ENCODE results near the gene OPRL1.

OPRL1 gene

DNA sequence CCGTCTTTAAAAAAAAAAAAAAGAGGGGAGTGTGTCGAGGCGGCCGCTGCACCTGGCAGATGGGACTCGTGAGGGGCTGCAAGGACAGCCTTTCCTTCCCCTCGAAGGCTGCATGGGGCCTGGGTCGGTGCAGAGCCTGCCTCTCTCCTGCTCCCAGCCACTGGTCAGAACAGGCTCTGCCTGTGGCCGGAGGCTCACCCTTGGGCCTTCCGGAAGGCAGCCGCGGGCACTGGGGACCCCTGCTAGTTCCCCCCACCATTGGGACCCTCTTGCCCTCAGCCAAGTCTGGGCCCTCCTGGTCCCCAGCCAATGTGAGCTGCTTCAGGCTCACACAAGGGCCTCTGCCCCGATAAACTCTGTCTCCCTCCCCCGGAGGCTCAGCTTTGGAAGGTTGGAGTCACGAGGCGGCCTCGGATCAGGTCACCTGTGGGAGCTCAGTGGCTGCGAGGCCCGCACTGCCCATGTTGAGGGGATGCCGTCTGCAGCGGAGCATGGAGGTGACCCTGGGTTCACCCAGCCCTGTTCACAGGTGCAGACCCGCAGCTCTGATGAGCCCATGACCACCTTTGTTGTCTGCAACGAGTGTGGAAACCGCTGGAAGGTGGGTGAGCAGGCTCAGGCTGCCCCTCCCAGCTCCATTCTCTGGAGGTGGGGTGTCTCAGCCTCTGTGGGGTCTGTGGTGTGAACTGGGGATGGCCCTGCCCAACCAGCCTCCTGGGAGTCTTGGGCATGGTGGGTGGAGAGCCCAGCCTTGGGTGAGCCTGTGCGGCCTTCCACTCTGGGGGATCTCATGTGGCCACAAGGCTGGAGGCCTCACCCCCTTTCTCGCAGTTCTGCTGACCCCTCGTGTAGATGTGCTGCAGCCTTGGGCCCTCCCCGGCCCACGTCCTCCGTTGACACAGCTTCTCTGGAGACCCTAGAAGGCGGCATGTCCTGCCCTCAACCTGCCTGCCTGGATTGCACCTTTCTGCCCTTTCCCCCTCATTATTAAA lies 8.2 kb upstream of the OPRL1 start:
- Mint-ChIP-seq H3K36me3 (peaks cover 72% of the 10 kb centered on the region), H3K9me3 (no peaks in the 10 kb centered on the region), H3K4me3 (no peak overlapping the region), H3K4me1 (peaks cover 30% of the 10 kb centered on the region), H3K27ac (peak overlapping the region; percentile 68)
- ATAC-seq (no peak), DNase-seq (ENCODE audit: low spot score in 2 of 2) (no peak)

DNA sequence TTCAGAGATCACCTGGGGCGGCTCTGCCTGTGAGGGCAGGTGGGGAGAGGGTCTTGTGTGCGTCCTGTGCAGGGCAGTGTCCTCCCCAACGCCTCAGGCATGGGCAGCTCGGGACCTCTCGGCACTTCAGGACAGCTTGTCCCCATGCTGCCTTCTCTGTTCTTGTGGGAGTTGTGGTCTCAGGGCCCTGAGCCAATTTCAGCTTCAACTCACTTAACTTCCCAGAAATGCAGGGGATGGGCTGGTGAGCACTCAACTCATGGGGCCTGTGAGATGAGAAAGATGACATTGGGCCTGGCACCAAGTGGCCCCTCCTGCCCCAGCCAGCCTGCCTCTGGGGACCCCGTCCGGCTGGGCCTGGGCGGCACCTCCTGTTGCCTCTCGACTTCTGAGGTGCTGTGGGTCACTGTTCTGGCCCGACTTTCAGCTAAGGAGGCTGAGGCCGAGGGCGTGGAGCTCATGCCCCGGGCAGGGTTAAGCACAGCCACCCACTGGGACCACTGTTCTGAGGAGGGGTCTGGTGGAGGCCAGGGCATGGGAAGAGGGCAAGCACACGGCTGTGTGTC lies 7.3 kb upstream of the OPRL1 start:
- H3K4me3 Mint-ChIP-seq = no peak overlapping the region
- ATAC-seq (no peak), DNase-seq (ENCODE audit: low spot score in 2 of 2) (no peak)
- peak overlapping the region; percentile 68 for H3K27ac Mint-ChIP-seq
- H3K4me1 Mint-ChIP-seq = peaks cover 29% of the 10 kb centered on the region
- H3K9me3 Mint-ChIP-seq = no peaks in the 10 kb centered on the region
- H3K36me3 Mint-ChIP-seq = peaks cover 62% of the 10 kb centered on the region

DNA sequence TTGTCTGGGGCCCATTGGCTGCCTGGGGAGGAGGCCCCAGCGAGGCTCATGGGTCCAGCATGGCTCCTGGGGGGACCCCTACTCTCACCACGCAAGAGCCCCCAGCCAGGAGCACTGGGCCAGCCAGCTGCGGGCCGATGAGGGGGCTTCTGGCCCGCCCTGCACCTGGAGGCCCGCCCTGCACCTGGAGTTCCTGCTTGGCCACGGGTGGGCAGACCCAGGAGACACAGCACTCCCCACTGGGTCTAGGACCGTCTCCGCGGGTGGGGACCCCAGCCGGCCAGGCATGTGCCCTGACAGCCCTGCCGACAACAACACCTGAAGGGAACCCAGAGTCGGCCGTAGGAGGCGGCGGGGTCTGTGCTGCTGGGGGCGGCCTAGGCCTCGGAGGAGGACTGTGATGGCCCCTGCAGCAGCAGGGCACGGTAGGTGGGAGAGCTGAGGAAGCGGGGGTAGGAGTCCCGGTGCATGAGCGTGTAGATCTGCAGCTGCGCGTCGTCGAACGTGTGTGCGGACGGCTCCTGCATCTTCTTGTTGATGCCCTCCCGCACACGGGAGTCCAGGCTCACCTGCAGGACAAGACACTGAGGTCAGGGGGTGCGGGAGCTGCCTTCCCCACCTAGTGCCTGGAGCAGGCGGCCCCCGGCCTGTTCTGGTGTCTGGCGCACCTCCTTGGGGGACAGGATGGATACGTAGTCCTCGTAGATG lies 6.3 kb upstream of the OPRL1 start:
- Mint-ChIP-seq H3K27ac (no peak overlapping the region), H3K4me3 (no peak overlapping the region), H3K4me1 (peaks cover 29% of the 10 kb centered on the region), H3K36me3 (peaks cover 57% of the 10 kb centered on the region), H3K9me3 (no peaks in the 10 kb centered on the region)
- DNase-seq (ENCODE audit: low spot score in 2 of 2) = no peak
- ATAC-seq = no peak

DNA sequence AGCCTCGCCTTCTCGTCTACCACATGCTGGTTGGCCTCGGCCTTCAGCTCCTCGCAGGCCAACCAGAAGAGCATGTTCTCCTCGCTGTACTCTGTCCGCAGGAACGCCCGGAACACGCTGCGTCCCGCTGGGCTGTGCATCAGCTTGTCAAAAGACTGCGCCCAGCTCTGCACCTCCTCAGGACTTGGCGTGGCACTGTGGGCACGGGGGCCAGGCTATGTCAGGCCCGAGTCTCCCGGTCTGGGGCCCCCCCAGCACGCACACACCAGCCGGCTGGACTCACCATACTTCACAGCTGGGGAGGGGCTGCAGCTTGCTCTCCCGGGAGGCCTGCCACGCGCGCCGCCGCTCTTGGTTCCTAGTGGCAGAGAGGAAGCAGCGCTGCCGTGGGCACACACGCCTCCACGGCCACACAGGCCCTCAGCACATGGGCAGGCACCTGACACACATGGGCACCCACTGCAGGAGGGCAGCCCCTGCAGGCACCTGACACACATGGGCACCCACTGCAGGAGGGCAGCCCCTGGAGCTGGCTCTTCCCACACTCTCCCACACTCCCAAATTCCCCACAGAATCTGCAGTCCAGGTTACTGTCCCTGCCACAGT lies 5.6 kb upstream of the OPRL1 start:
- no peak overlapping the region for H3K27ac Mint-ChIP-seq
- H3K4me3 Mint-ChIP-seq = no peak overlapping the region
- DNase-seq (ENCODE audit: low spot score in 2 of 2) (no peak), ATAC-seq (no peak)
- H3K4me1 Mint-ChIP-seq = peaks cover 35% of the 10 kb centered on the region
- H3K9me3 Mint-ChIP-seq = no peaks in the 10 kb centered on the region
- peaks cover 57% of the 10 kb centered on the region for H3K36me3 Mint-ChIP-seq

DNA sequence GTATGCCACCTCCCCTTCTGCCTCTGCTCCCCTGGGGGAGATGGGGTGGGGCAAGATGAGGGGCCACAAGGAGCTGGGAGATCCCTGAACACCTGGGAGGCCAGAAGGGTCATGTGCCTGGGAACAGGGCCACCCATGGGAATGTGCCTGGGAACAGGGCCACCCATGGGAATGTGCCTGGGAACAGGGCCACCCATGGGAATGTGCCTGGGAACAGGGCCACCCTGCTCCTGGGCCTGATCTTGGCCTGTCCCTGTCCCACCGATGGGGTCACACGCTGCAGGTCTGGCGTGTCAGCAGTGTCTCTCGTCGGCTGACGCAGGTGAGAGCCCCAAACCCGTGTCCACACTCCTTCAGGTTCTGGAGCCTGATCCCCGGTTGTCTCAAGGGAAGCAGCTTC lies 4.9 kb upstream of the OPRL1 start:
- Mint-ChIP-seq H3K4me3 (no peak overlapping the region), H3K36me3 (peaks cover 57% of the 10 kb centered on the region), H3K27ac (no peak overlapping the region), H3K9me3 (no peaks in the 10 kb centered on the region), H3K4me1 (peaks cover 35% of the 10 kb centered on the region)
- ATAC-seq (no peak), DNase-seq (ENCODE audit: low spot score in 2 of 2) (no peak)

DNA sequence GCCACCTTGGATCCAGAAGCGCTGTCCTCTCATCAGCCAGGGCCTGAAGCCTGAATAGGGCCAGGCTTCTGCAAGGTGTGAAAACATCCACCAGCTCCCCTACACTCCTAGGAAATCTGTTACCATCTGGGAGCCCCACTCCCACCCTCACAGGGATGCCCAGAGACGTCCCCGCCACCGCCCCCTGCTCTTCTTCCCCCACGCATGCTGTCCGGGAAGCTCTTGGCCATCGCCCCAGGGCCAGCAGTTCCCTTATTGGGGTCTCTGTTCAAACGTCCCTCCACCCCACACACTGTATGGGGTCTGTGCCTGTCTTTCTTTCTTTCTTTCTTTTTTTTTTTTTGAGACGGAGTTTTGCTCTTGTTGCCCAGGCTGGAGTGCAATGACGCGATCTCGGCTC lies 4.3 kb upstream of the OPRL1 start:
- DNase-seq (ENCODE audit: low spot score in 2 of 2) (no peak), ATAC-seq (no peak)
- H3K27ac Mint-ChIP-seq = peak overlapping the region; percentile 37
- H3K4me1 Mint-ChIP-seq = peaks cover 36% of the 10 kb centered on the region
- peaks cover 54% of the 10 kb centered on the region for H3K36me3 Mint-ChIP-seq
- peak overlapping the region; percentile 91 for H3K4me3 Mint-ChIP-seq
- H3K9me3 Mint-ChIP-seq = no peaks in the 10 kb centered on the region

DNA sequence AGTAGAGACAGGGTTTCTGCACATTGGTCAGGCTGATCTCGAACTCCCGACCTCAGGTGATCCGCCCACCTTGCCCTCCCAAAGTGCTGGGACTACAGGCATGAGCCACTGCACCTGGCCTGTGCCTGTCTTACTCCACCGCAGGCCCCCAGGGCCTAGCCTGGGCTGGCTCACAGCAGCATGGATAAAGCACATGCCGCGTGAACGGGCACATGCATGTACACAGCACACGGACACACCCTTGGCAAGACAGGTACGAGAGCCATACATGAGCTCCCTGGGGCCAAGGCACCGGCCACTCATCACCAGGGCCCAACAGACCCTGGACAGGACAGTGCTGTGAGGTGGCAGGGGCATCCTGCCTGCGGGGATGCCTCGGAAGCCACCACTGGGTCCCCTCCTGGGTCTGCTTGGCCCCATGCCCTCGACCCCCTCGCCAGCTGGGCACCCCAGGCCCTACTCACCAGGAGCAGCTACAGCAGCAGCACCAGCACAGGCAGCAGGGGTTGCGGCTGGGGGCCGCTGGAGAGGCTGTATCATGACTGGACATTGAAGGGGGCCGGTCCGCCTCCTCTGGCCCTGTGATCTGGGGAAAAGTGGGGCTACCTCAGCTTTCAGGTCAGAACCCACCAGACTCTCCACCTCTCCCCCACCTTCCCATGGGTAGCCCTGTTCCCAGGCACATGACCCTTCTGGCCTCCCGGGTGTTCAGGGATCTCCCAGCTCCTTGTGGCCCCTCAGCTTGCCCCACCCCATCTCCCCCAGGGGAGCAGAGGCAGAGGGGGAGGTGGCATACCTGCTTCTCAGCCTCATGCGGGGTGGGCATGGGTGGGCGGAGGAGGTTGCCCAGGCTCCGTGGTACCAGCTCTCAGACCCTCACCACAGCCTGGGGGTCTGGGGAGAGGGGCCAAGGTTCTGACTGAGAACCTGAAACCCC lies 3.6 kb upstream of the OPRL1 start:
- Mint-ChIP-seq H3K9me3 (no peaks in the 10 kb centered on the region), H3K36me3 (peaks cover 50% of the 10 kb centered on the region), H3K27ac (peak overlapping the region; percentile 92), H3K4me1 (peaks cover 39% of the 10 kb centered on the region), H3K4me3 (peak overlapping the region; percentile 91)
- DNase-seq (ENCODE audit: low spot score in 2 of 2) (no peak), ATAC-seq (no peak)

DNA sequence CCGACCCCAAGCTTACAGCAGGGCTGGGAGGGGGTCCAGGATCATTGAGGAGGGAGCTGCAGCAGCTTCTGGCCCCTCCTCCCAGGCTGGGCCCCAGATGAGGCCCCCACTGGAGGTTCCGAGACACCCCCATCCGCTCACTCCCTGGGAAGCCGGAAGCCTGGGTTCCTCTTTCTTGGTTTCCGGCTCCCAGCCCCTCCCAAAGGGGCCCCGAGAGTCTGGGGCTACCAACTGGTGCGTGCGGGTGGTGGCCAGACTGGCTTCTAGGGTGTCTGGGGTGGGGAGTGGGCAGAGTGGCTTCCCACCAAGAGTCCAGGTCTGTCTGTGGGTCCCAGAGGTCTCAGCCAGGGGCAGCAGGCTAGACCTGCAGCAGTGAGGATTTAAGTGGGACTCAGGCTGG lies 2.8 kb upstream of the OPRL1 start:
- peak overlapping the region; percentile 92 for H3K27ac Mint-ChIP-seq
- DNase-seq (ENCODE audit: low spot score in 2 of 2) = no peak
- H3K4me3 Mint-ChIP-seq = peak overlapping the region; percentile 91
- no peak for ATAC-seq
- H3K4me1 Mint-ChIP-seq = peaks cover 40% of the 10 kb centered on the region
- peaks cover 43% of the 10 kb centered on the region for H3K36me3 Mint-ChIP-seq
- H3K9me3 Mint-ChIP-seq = no peaks in the 10 kb centered on the region

DNA sequence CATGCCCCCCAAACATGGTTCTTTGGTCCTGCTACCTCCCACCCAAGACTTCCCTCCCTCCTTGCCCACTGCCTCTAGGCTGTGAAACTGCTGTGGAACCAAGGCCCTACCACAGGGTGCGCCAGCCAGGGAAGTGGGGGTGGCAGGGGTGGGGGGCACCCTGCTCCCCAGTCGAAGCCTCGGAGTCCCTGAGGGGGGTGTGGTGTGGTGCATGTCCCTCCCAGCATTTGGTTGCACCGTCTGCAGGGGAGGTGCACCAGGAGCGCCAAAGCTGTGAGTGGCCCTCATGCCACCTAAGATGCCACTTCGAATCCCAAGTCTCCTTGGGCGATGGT lies 2.4 kb upstream of the OPRL1 start:
- Mint-ChIP-seq H3K4me1 (peaks cover 40% of the 10 kb centered on the region), H3K4me3 (peak overlapping the region; percentile 91), H3K9me3 (no peaks in the 10 kb centered on the region), H3K36me3 (peaks cover 39% of the 10 kb centered on the region), H3K27ac (peak overlapping the region; percentile 92)
- no peak for ATAC-seq
- no peak for DNase-seq (ENCODE audit: low spot score in 2 of 2)

DNA sequence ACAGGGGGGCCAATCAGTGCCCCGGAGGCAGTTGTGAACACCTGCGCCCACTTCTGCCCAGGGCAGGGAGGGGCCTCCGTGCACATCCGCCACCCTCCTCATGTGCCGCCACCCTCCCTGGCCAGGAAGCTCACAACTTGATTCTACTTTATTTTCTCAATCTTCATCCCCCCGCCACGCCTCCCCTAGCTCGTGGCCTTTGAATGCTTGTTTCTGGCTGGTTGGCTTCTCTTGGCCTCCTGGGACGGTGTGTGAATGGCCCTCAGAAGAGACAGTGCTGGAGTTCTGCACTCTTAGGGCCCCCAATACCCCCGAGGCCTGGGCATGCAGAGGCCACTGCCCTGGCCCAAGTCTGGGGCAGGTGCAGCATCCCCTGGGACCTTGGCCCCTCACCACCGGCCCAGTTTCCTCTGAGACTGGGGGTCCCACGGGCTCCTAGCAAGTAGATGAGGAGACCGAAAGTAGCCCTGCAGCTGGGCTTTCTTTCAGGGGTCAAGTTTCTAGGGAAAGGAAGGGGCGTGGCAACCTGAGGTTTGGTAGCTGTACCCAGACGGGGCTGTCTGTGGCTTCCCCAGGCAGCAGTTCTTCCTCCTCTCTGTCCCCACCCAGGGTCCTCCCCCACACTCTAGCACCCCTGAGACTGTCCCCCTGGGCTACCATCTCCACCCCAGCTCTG lies 1.9 kb upstream of the OPRL1 start:
- peak; percentile 53 for ATAC-seq
- peak overlapping the region; percentile 91 for H3K4me3 Mint-ChIP-seq
- H3K36me3 Mint-ChIP-seq = peaks cover 34% of the 10 kb centered on the region
- no peaks in the 10 kb centered on the region for H3K9me3 Mint-ChIP-seq
- DNase-seq (ENCODE audit: low spot score in 2 of 2) = peak in 1 of 2 donors; percentile 74
- H3K4me1 Mint-ChIP-seq = peaks cover 45% of the 10 kb centered on the region
- H3K27ac Mint-ChIP-seq = peak overlapping the region; percentile 92

DNA sequence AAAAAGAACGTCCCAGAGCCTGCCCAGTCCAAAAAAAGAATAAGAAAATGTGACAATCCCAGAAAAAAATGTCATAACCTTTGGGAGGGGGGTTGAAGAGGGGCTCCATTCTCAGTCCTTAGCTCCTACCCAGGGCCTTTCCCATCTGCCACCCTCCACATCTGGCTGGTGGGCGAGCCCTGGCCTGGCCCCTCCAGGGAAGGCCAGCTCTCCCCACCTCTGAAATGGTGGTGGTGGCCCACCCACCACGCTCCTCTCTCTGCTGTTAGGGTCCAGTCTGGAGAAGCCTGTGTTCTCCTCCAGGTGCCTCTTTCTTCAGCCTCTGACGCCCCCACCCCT lies 979 bp upstream of the OPRL1 start:
- no peak for ATAC-seq
- H3K36me3 Mint-ChIP-seq = peaks cover 25% of the 10 kb centered on the region
- no peak for DNase-seq (ENCODE audit: low spot score in 2 of 2)
- H3K9me3 Mint-ChIP-seq = no peaks in the 10 kb centered on the region
- peaks cover 48% of the 10 kb centered on the region for H3K4me1 Mint-ChIP-seq
- H3K4me3 Mint-ChIP-seq = peak overlapping the region; percentile 91
- H3K27ac Mint-ChIP-seq = peak overlapping the region; percentile 92

DNA sequence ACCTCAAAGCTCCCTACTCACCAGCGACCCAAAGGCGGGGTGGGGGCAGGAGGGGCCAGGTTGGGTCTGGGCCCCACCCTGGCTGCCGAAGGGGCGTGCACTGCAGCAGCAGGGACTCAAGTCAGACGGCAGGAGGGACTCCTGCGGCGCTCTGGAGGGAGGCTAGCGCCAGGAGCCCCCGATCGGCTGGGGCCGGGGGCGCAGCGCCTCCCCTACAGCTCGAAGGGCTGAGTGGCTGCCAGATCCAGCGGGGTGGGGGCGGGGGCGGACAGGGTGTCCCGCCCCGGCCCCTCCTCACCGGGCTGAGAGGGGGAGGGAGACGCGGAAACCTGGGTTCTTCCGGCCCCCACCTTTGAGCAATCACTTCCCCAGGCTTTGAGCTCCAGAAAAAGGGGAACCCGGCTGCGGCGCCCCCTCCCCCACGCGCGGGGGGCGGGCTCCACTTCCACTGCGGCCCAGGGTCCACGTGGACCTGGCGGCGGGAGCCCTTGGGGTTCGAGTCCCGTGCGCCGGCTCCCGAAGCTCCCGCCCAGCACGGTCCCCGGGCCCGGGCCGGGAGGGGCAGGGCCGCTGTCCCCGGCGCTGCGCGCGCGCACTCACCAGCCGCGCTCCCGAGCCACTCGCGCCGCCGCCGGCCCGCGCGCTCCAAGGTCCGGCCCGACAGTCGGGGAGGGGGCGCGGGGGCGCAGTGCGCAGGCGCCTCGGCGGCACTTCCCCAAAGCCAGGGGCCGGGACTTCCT lies 439 bp upstream of the OPRL1 start, which contains the start of gene RGS19:
TSS of gene RGS19 (minus strand) at position 246 of the 740 bp plus-strand sequence. CDS start 2,632 bp downstream, outside the sequence.
- peaks cover 53% of the 10 kb centered on the region for H3K4me1 Mint-ChIP-seq
- ATAC-seq (peak; percentile 55), DNase-seq (ENCODE audit: low spot score in 2 of 2) (peak; percentile 58 to 83)
- H3K9me3 Mint-ChIP-seq = no peaks in the 10 kb centered on the region
- peak within 1 kb of the TSS; percentile 92 for H3K27ac Mint-ChIP-seq
- peaks cover 20% of the 10 kb centered on the region for H3K36me3 Mint-ChIP-seq
- peak within 1 kb of the TSS; percentile 91 for H3K4me3 Mint-ChIP-seq

DNA sequence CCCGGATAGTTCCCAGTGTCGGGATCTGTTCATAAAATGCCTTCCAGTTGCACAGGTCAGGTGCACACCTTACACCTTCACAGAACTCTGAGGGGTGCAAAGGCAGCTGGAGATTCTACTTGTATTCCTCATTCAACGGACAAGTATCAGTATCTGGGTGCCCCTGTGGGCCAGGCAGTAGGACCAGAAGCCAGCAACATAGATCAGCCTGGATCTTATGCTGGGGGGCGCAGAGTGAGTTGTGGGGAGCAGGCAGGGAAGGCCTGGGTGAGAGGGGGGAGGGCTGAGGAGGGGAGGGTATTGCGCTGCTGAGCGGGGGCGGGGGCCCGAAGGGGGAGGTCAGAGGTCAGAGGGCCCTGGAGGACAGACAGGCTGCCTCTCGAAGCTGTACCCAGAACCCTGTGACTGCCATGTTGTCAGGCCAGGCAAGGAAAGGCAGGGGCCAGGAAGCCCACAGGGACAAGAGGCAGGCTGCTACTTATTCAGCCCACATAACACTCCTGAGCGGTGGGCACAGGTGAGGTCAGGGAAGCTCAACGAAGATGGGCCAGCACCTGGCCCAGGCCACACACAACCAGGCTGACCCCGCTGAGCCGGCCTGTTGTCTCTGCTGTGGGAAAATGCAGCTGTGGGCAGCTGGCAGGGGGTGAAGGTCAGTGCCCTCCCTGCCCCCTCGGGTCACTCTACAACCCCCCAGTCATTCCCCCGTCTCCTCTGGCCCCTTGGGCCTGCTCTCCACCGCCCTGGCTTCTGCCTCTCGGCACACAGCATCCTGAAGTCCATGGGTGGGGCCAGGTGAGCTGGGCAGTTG lies 1.1 kb downstream of the OPRL1 start:
- H3K36me3 Mint-ChIP-seq = peaks cover 6% of the 10 kb centered on the region
- no peak for ATAC-seq
- DNase-seq (ENCODE audit: low spot score in 2 of 2) = no peak
- H3K4me3 Mint-ChIP-seq = peak overlapping the region; percentile 78
- no peaks in the 10 kb centered on the region for H3K9me3 Mint-ChIP-seq
- peaks cover 56% of the 10 kb centered on the region for H3K4me1 Mint-ChIP-seq
- H3K27ac Mint-ChIP-seq = peak overlapping the region; percentile 37
